PFSK-1 (cell line): ENCODE measurements around the gene GATC.

Experiments used
- FOXP2 ChIP-seq: optimal IDR thresholded peaks from 2 replicates; pipeline ENCODE3; 2011; ENCODE audit warnings: borderline replicate concordance, control low read depth, inconsistent platforms; ENCODE audit not compliant: insufficient read depth; ENCODE audit errors: extremely low read length, extremely low read depth
- POLR2AphosphoS5 ChIP-seq: IDR thresholded peaks from 2 replicates; pipeline ENCODE4 v1.6.1; 2012; ENCODE audit warnings: low read depth, mild to moderate bottlenecking, control low read depth, low read length, moderate library complexity
- REST ChIP-seq, 2 experiments: IDR thresholded peaks; 2 replicates each; pipeline versions ENCODE4 v1.6.1 to v1.8.0; 2011 to 2012; ENCODE audit warnings: low read depth in 2 of 2, low read length in 2 of 2, control low read depth in 1 of 2, inconsistent platforms in 1 of 2, mild to moderate bottlenecking in 1 of 2, moderate library complexity in 1 of 2; ENCODE audit not compliant: insufficient read depth in 1 of 2
- SIN3A ChIP-seq: IDR thresholded peaks from 2 replicates; pipeline ENCODE4 v1.6.1; 2012; ENCODE audit warnings: mild to moderate bottlenecking, low read length, moderate library complexity, borderline replicate concordance; ENCODE audit not compliant: insufficient read depth
- TAF1 ChIP-seq: IDR thresholded peaks from 2 replicates; pipeline ENCODE4 v1.6.1; 2012; ENCODE audit warnings: low read length, control low read depth, borderline replicate concordance; ENCODE audit not compliant: insufficient read depth

GATC gene

GRCh38 chr12:120495731-120496412 is 49.6 kb downstream of the GATC start, which contains the start of gene DYNLL1:
Gene DYNLL1 (plus strand): TSS chr12:120496113. CDS start chr12:120496422, 309 bp downstream.
- peak in 1 of 2 experiments; percentile 83; a peak in 2 of 4 replicates for TF ChIP-seq REST (IDR thresholded peaks at IDR 0.05; ENCODE audit: insufficient read depth in 1 of 2, low read depth in 2 of 2, low read length in 2 of 2)
- peak; percentile 98 for TF ChIP-seq POLR2AphosphoS5
- TF ChIP-seq FOXP2: no peak
- TF ChIP-seq TAF1: peak; percentile 95
- peak; percentile 94 for TF ChIP-seq SIN3A

GRCh38 chr12:120496413-120497340 is 50.4 kb downstream of the GATC start:
- TF ChIP-seq FOXP2: no peak
- TF ChIP-seq POLR2AphosphoS5: no peak
- TF ChIP-seq SIN3A: no peak
- no peak for TF ChIP-seq TAF1
- TF ChIP-seq REST (IDR thresholded peaks at IDR 0.05; ENCODE audit: insufficient read depth in 1 of 2, low read depth in 2 of 2, low read length in 2 of 2): no peak

- no peak for TF ChIP-seq POLR2AphosphoS5
- no peak for TF ChIP-seq REST (IDR thresholded peaks at IDR 0.05; ENCODE audit: insufficient read depth in 1 of 2, low read depth in 2 of 2, low read length in 2 of 2)
These were observed 51.4 kb downstream of the GATC start for GRCh38 chr12:120497524-120498150.

GRCh38 chr12:120498870-120499515 is 52.7 kb downstream of the GATC start:
- TF ChIP-seq POLR2AphosphoS5 (no peak; the same call in 1 of the 2 replicates), TAF1 (no peak), REST (IDR thresholded peaks at IDR 0.05; ENCODE audit: insufficient read depth in 1 of 2, low read depth in 2 of 2, low read length in 2 of 2) (no peak), SIN3A (no peak), FOXP2 (no peak)
